Chondrocyte (in vitro differentiated cells): Measurements from ENCODE around the gene INCA1. TPM values are rescaled to one million over a fixed set of nuclear protein-coding genes. Genes with fewer than 3 reads are reported as not detected.

Experiments used
- DNase-seq: peaks from one replicate; pipeline ENCODE4 v3.0.0; 2021; ENCODE audit warnings: mixed read lengths, low spot score
- H3K27ac Mint-ChIP-seq: one replicate; pipeline ENCODE4 v1.8.0; 2021; ENCODE audit warnings: mild to moderate bottlenecking, moderate library complexity, mixed read lengths; ENCODE audit not compliant: unreplicated experiment
- H3K27me3 Mint-ChIP-seq: 2 replicates; pipeline ENCODE4 v1.8.0; 2021; ENCODE audit warnings: low read depth, mixed read lengths
- H3K36me3 Mint-ChIP-seq: 2 replicates; pipeline ENCODE4 v1.8.0; 2021; ENCODE audit warnings: low read depth, mixed read lengths
- H3K4me1 Mint-ChIP-seq: 2 replicates; pipeline ENCODE4 v1.8.0; 2021; ENCODE audit warnings: low read depth, mild to moderate bottlenecking, mixed read lengths
- H3K4me3 Mint-ChIP-seq: one replicate; pipeline ENCODE4 v1.8.0; 2021; ENCODE audit warnings: mild to moderate bottlenecking, moderate library complexity, mixed read lengths; ENCODE audit not compliant: unreplicated experiment
- H3K9me3 Mint-ChIP-seq: 2 replicates; pipeline ENCODE4 v1.8.0; 2021; ENCODE audit warnings: low read depth, mixed read lengths
- microRNA-seq: library from miRNA; unstranded; fragments of <30 nt; microRNA quantifications from one replicate; pipeline ENCODE4 v1.2.0, GENCODE V29; 2020; ENCODE audit warnings: borderline number of aligned reads
- total RNA-seq: library from RNA; stranded (reverse); gene quantifications from 3 replicates; pipeline ENCODE4 v1.2.1, GENCODE V29; 2021
- TF ChIP-seq, protein P1 (sequence below): fragments of 200-600 bp; sonication (generic); IDR thresholded peaks from 2 replicates; pipeline ENCODE4 v1.5.0; 2021; ENCODE audit warnings: antibody characterized with exemption, mild to moderate bottlenecking, moderate library complexity

The INCA1 gene
- total RNA-seq, 1 donor from 2014 or later, result 1.5 TPM

DNA sequence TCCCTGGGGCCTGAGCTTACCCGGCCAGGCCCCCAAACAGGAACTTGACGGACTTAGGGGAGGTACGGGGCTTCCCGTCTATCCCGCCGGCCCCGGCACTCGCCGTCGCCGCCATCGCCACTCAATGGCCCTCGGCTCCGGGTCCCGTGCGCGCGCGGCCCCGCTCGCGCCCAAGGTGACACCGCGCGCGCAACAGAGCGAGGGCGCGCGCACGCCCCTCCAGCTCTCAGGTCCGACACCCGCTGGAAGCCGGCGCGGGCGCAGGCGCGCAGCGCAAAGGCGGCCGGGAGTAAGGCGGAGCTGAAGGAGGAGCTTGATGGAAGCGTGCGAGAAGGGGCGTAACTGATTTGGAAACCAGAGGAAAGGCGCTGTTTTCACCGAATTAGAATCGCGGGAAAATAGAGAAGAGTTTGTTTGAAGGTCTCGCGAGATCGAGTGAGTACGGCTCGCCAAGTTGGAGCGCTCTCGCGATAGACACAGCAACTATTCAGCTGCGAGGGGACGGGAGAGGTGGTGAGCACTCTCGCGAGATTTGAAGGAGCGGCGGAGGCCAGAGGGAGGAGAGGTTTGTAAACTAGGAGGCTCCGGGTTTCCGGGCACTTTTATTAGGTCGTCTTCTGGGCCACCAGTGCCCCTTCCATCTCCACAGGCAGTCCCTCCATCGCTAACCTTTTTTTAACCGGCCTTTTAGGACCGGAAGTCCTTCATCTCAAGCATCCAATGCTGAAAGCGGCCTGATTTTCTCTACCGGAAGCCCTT, 57.3 kb downstream of the INCA1 start, which contains the start of the genes RNF167 and SLC25A11:
Gene RNF167 (plus strand): TSS at position 473 of the 759 bp plus-strand sequence. CDS start 642 bp downstream, outside the sequence.
Gene SLC25A11 (minus strand): TSS at position 251 of the 759 bp plus-strand sequence. CDS start 136 bp downstream, at position 115.
- Mint-ChIP-seq H3K27me3 (no peaks in the 10 kb centered on the region), H3K36me3 (peaks cover 6% of the 10 kb centered on the region), H3K27ac (peak within 1 kb of the TSS; percentile 98), H3K9me3 (no peaks in the 10 kb centered on the region), H3K4me3 (peak within 1 kb of the TSS; percentile 88), H3K4me1 (peaks cover 52% of the 10 kb centered on the region)
- DNase-seq, result peak; percentile 98
- TF ChIP-seq, protein P1, sequence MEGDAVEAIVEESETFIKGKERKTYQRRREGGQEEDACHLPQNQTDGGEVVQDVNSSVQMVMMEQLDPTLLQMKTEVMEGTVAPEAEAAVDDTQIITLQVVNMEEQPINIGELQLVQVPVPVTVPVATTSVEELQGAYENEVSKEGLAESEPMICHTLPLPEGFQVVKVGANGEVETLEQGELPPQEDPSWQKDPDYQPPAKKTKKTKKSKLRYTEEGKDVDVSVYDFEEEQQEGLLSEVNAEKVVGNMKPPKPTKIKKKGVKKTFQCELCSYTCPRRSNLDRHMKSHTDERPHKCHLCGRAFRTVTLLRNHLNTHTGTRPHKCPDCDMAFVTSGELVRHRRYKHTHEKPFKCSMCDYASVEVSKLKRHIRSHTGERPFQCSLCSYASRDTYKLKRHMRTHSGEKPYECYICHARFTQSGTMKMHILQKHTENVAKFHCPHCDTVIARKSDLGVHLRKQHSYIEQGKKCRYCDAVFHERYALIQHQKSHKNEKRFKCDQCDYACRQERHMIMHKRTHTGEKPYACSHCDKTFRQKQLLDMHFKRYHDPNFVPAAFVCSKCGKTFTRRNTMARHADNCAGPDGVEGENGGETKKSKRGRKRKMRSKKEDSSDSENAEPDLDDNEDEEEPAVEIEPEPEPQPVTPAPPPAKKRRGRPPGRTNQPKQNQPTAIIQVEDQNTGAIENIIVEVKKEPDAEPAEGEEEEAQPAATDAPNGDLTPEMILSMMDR, result peak; percentile 6

- Mint-ChIP-seq H3K27ac (peak overlapping the region; percentile 79), H3K4me1 (peaks cover 50% of the 10 kb centered on the region), H3K27me3 (no peaks in the 10 kb centered on the region), H3K4me3 (peak overlapping the region; percentile 88), H3K36me3 (peaks cover 6% of the 10 kb centered on the region), H3K9me3 (no peaks in the 10 kb centered on the region)
- no peak for DNase-seq
- TF ChIP-seq, protein P1, result peak; percentile 8
Observed at GRCh38 chr17:4939546-4939795, 57.9 kb downstream of the INCA1 start.

GRCh38 chr17:4938688-4939545, 58.4 kb downstream of the INCA1 start:
- DNase-seq, result no peak
- Mint-ChIP-seq H3K27ac (peak overlapping the region; percentile 79), H3K4me3 (peak overlapping the region; percentile 88), H3K36me3 (peaks cover 6% of the 10 kb centered on the region), H3K27me3 (no peaks in the 10 kb centered on the region), H3K9me3 (no peaks in the 10 kb centered on the region), H3K4me1 (peaks cover 50% of the 10 kb centered on the region)
- TF ChIP-seq, protein P1, result no peak

Small RNA genes within 50 kb of the gene (microRNA-seq; reads per million reads assigned to microRNA genes)
- gene MIR6864 (not detected), gene MIR6865 (not detected)

Other genes with a start within 250 kb of the INCA1 start
- gene TM4SF5, start 225.6 kb downstream of the INCA1 start, total RNA-seq, result not detected in 3 replicates
- gene VMO1, start 211.2 kb downstream of the INCA1 start, total RNA-seq, result 0.82 to 2.4 TPM (median 1.2 TPM) in 3 replicates
- not detected in 3 replicates for gene GLTPD2, start 208.6 kb downstream of the INCA1 start, total RNA-seq
- 110 to 146 TPM (median 113 TPM) in 3 replicates for gene PSMB6, start 201.4 kb downstream of the INCA1 start, total RNA-seq
- 30.3 to 35.3 TPM (median 32.1 TPM) in 3 replicates for gene PLD2, start 190.4 kb downstream of the INCA1 start, total RNA-seq
- 89.1 to 93.0 TPM (median 90.6 TPM) in 3 replicates for gene MINK1, start 164.2 kb downstream of the INCA1 start, total RNA-seq
- gene C17orf107, start 98.0 kb downstream of the INCA1 start, total RNA-seq, result 1.5 to 1.8 TPM (median 1.6 TPM) in 3 replicates
- 0.22 to 0.35 TPM in 2 of 3 replicates, not detected in the other for gene CHRNE, start 94.4 kb downstream of the INCA1 start, total RNA-seq
- gene GP1BA, start 65.2 kb downstream of the INCA1 start, total RNA-seq, result not detected in 3 replicates
- 44.0 to 62.4 TPM (median 46.6 TPM) in 3 replicates for gene SLC25A11, start 57.5 kb downstream of the INCA1 start, total RNA-seq
- 69.7 to 95.8 TPM (median 74.5 TPM) in 3 replicates for gene RNF167, start 57.3 kb downstream of the INCA1 start, total RNA-seq
- gene PFN1, start 49.0 kb downstream of the INCA1 start, total RNA-seq, result 512 to 784 TPM (median 766 TPM) in 3 replicates
- 7.0 to 9.8 TPM (median 7.4 TPM) in 3 replicates for gene ENO3, start 46.4 kb downstream of the INCA1 start, total RNA-seq
- 73.0 to 87.3 TPM (median 79.4 TPM) in 3 replicates for gene SPAG7, start 29.7 kb downstream of the INCA1 start, total RNA-seq
- 47.4 to 97.8 TPM (median 90.2 TPM) in 3 replicates for gene CAMTA2, start 9.8 kb downstream of the INCA1 start, total RNA-seq
- gene KIF1C, start 428 bp upstream of the INCA1 start, total RNA-seq, result 141 to 193 TPM (median 174 TPM) in 3 replicates
- not detected in 3 replicates for gene SLC52A1, start 37.9 kb upstream of the INCA1 start, total RNA-seq
- 0.29 to 0.69 TPM (median 0.55 TPM) in 3 replicates for gene ZFP3, start 80.9 kb upstream of the INCA1 start, total RNA-seq
- gene ZNF232, start 114.4 kb upstream of the INCA1 start, total RNA-seq, result 7.4 to 8.3 TPM (median 8.0 TPM) in 3 replicates
- 0.10 to 0.15 TPM (median 0.12 TPM) in 3 replicates for gene USP6, start 118.5 kb upstream of the INCA1 start, total RNA-seq
- 4.1 to 8.5 TPM (median 4.7 TPM) in 3 replicates for gene ZNF594, start 194.3 kb upstream of the INCA1 start, total RNA-seq
- gene SCIMP, start 237.3 kb upstream of the INCA1 start, total RNA-seq, result not detected in 3 replicates